Kidney epithelial cell (primary cell): ENCODE measurements around the gene SP4. TPM values are rescaled to one million over a fixed set of nuclear protein-coding genes. Genes with fewer than 3 reads are reported as not detected.

Experiments
- DNase-seq: peaks from one replicate; pipeline ENCODE4 v3.0.0-alpha.2; 2010; ENCODE audit warnings: low read depth
- H3K27me3 ChIP-seq: 2 replicates; pipeline ENCODE4 v1.6.0; 2011; ENCODE audit warnings: low read length; ENCODE audit not compliant: control insufficient read depth, insufficient read depth
- H3K36me3 ChIP-seq: 2 replicates; pipeline ENCODE4 v1.5.1; 2011; ENCODE audit warnings: low read length; ENCODE audit not compliant: control insufficient read depth, insufficient read depth
- H3K4me3 ChIP-seq: 2 replicates; pipeline ENCODE4 v1.5.1; 2011; ENCODE audit warnings: low read depth, mild to moderate bottlenecking, control low read depth, low read length
- CTCF ChIP-seq: IDR thresholded peaks from 2 replicates; pipeline ENCODE4 v1.5.1; 2011; ENCODE audit warnings: mild to moderate bottlenecking, moderate library complexity, low read length, control low read depth, inconsistent platforms; ENCODE audit not compliant: insufficient read depth, poor library complexity, severe bottlenecking
- total RNA-seq: library from RNA; depleted of rRNA; stranded (reverse); fragments of >200 nt; gene quantifications from 2 replicates; pipeline ENCODE4 v1.2.3, GENCODE V29; 2015

SP4 gene
- total RNA-seq, 1 donor from 2014 or later: 14.2 TPM

DNA sequence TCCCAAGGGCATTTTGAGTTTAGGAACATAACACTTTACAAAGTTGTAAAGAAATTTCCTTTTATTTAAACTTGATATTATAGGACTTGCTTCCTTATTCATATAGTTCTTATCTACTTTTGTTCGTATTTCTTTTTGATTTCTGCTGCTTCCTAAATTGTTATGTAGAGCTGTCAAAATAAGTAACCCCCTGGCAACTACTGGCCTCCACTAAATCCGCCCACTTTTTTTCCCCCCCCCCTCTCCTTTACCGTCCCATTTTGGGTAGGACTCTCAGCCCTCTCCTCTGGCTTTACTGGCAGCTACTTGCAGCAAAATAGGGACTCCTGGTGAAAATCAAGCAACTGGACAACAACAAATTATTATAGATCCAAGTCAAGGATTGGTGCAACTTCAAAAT, 1.1 kb downstream of the SP4 start:
- Histone ChIP-seq H3K36me3 (no peaks in the 10 kb centered on the region), H3K4me3 (peak overlapping the region; percentile 71)
- no peak for TF ChIP-seq CTCF

GRCh38 chr7:21429786-21430574, 2.1 kb downstream of the SP4 start:
- no peak overlapping the region for H3K4me3 ChIP-seq
- no peaks in the 10 kb centered on the region for H3K27me3 ChIP-seq
- TF ChIP-seq CTCF: no peak
- DNase-seq: no peak
- H3K36me3 ChIP-seq: no peaks in the 10 kb centered on the region

More for the DNA sequence above, 1.1 kb downstream of the SP4 start:
- H3K27me3 ChIP-seq: no peaks in the 10 kb centered on the region
- no peak for DNase-seq

- DNase-seq: no peak
- H3K4me3 ChIP-seq: no peak overlapping the region
- no peak for TF ChIP-seq CTCF
- no peaks in the 10 kb centered on the region for H3K27me3 ChIP-seq
- H3K36me3 ChIP-seq: no peaks in the 10 kb centered on the region
Observed at GRCh38 chr7:21430575-21430954, 2.7 kb downstream of the SP4 start.

- Histone ChIP-seq H3K4me3 (no peak overlapping the region), H3K36me3 (no peaks in the 10 kb centered on the region), H3K27me3 (no peaks in the 10 kb centered on the region)
- TF ChIP-seq CTCF: no peak
- no peak for DNase-seq
Observed at GRCh38 chr7:21443149-21443841, 15.4 kb downstream of the SP4 start.

DNA sequence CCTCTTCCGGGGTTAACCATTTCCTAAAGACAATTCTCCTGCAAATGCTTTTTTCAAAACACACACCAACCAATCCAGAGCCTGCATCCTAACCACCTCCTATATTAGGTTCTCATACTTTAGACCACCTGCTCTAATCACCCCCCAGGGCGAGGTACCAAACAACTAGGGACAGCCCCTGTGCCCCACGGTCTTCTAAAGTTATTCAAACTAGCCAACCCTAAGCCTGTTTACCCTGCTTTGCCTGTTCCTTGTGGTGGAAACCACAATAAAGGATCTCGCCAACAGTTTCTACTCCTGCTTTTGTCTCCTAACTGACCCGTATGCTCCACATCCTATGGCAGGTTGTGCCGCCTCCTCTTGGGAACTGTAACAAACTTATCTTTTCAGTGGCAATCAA, 21.1 kb downstream of the SP4 start:
- TF ChIP-seq CTCF: no peak
- Histone ChIP-seq H3K27me3 (no peaks in the 10 kb centered on the region), H3K36me3 (no peaks in the 10 kb centered on the region), H3K4me3 (no peak overlapping the region)
- no peak for DNase-seq
